H9 (cell line): ENCODE data around the gene METTL16. TPM values are rescaled to one million over a fixed set of nuclear protein-coding genes. Genes with fewer than 3 reads are reported as not detected.

Experiments
- DNase-seq: peaks from one replicate; pipeline ENCODE4 v3.0.0-alpha.2; 2017
- H2AFZ ChIP-seq: one replicate; pipeline ENCODE4 v1.6.1; 2013; ENCODE audit warnings: mild to moderate bottlenecking, low read length, control low read depth, moderate library complexity
- H2AK5ac ChIP-seq: 2 replicates; pipeline ENCODE4 v1.6.1; 2013; ENCODE audit warnings: low read length, control low read depth, mixed read lengths; ENCODE audit not compliant: insufficient read length
- H2BK120ac ChIP-seq: one replicate; pipeline ENCODE4 v1.6.1; 2013; ENCODE audit warnings: low read depth, mild to moderate bottlenecking, low read length, control low read depth, inconsistent platforms; ENCODE audit not compliant: poor library complexity, severe bottlenecking
- H2BK12ac ChIP-seq: 2 replicates; pipeline ENCODE4 v1.6.1; 2013; ENCODE audit warnings: low read length, control low read depth, mixed read lengths, low read depth; ENCODE audit not compliant: insufficient read length
- H2BK15ac ChIP-seq: 2 replicates; pipeline ENCODE4 v1.6.1; 2013; ENCODE audit warnings: low read depth, low read length, control low read depth
- H2BK20ac ChIP-seq: one replicate; pipeline ENCODE4 v1.6.1; 2013; ENCODE audit warnings: low read depth, mild to moderate bottlenecking, low read length, control low read depth, inconsistent platforms; ENCODE audit not compliant: poor library complexity, severe bottlenecking
- H2BK5ac ChIP-seq: 2 replicates; pipeline ENCODE4 v1.6.1; 2013; ENCODE audit warnings: low read length, control low read depth, mixed read lengths; ENCODE audit not compliant: insufficient read length
- H3K14ac ChIP-seq: 2 replicates; pipeline ENCODE4 v1.6.1; 2013; ENCODE audit warnings: low read length, control low read depth; ENCODE audit not compliant: insufficient read depth
- H3K18ac ChIP-seq: 2 replicates; pipeline ENCODE4 v1.6.1; 2013; ENCODE audit warnings: low read depth, mild to moderate bottlenecking, mixed read lengths, low read length, control low read depth; ENCODE audit not compliant: insufficient read length
- H3K23ac ChIP-seq: 2 replicates; pipeline ENCODE4 v1.6.1; 2013; ENCODE audit warnings: low read length, control low read depth, mixed read lengths, low read depth; ENCODE audit not compliant: insufficient read length
- H3K23me2 ChIP-seq: 2 replicates; pipeline ENCODE4 v1.6.1; 2013; ENCODE audit warnings: low read depth, mild to moderate bottlenecking, mixed read lengths, low read length, control low read depth; ENCODE audit not compliant: insufficient read length, poor library complexity, severe bottlenecking
- H3K27ac ChIP-seq: 2 replicates; pipeline ENCODE4 v1.5.1; 2013; ENCODE audit warnings: low read length, control low read depth, mixed read lengths, low read depth; ENCODE audit not compliant: insufficient read length
- H3K27me3 ChIP-seq: 2 replicates; pipeline ENCODE4 v1.6.1; 2013; ENCODE audit warnings: low read length, control low read depth, inconsistent platforms; ENCODE audit not compliant: insufficient read depth
- H3K4ac ChIP-seq: 2 replicates; pipeline ENCODE4 v1.6.1; 2013; ENCODE audit warnings: low read depth, mild to moderate bottlenecking, control low read depth, inconsistent platforms, low read length, moderate library complexity
- H3K4me1 ChIP-seq: 2 replicates; pipeline ENCODE4 v1.6.1; 2013; ENCODE audit warnings: low read length, control low read depth, inconsistent platforms; ENCODE audit not compliant: insufficient read depth
- H3K4me2 ChIP-seq: 2 replicates; pipeline ENCODE4 v1.6.1; 2013; ENCODE audit warnings: low read length, control low read depth, mixed read lengths; ENCODE audit not compliant: insufficient read length, insufficient read depth
- H3K56ac ChIP-seq: 2 replicates; pipeline ENCODE4 v1.6.1; 2013; ENCODE audit warnings: low read depth, mild to moderate bottlenecking, mixed read lengths, low read length, control low read depth; ENCODE audit not compliant: insufficient read length
- H3K79me1 ChIP-seq: 2 replicates; pipeline ENCODE4 v1.6.1; 2013; ENCODE audit warnings: low read depth, mild to moderate bottlenecking, moderate library complexity, low read length, control low read depth, inconsistent platforms; ENCODE audit not compliant: insufficient read depth, poor library complexity, severe bottlenecking
- H3K79me2 ChIP-seq: 2 replicates; pipeline ENCODE4 v1.6.1; 2013; ENCODE audit warnings: low read length, control low read depth, inconsistent platforms; ENCODE audit not compliant: insufficient read depth
- H3K9ac ChIP-seq: 2 replicates; pipeline ENCODE4 v1.6.1; 2013; ENCODE audit warnings: low read length, control low read depth, mixed read lengths; ENCODE audit not compliant: insufficient read length; ENCODE audit errors: extremely low read depth
- H3K9me3 ChIP-seq: one replicate; pipeline ENCODE4 v1.6.1; 2013; ENCODE audit warnings: low read depth, low read length, inconsistent platforms; ENCODE audit not compliant: control insufficient read depth
- H3T11ph ChIP-seq: one replicate; pipeline ENCODE4 v1.6.1; 2013; ENCODE audit warnings: mild to moderate bottlenecking, low read length, control low read depth, inconsistent platforms
- H4K20me1 ChIP-seq: one replicate; pipeline ENCODE4 v1.6.1; 2013; ENCODE audit not compliant: control insufficient read depth, insufficient read length, insufficient read depth
- H4K5ac ChIP-seq: 2 replicates; pipeline ENCODE4 v1.6.1; 2013; ENCODE audit warnings: low read depth, mild to moderate bottlenecking, mixed read lengths, low read length, control low read depth; ENCODE audit not compliant: insufficient read length
- H4K8ac ChIP-seq: replicated peaks from 2 replicates; pipeline ENCODE4 v1.6.1; 2013; ENCODE audit warnings: low read length, control low read depth, mixed read lengths, low read depth; ENCODE audit not compliant: insufficient read length
- H4K91ac ChIP-seq: 2 replicates; pipeline ENCODE4 v1.6.1; 2013; ENCODE audit warnings: low read depth, mild to moderate bottlenecking, moderate library complexity, mixed read lengths, low read length, control low read depth; ENCODE audit not compliant: insufficient read length
- H3K27ac Mint-ChIP-seq, 3 experiments: 2 replicates in 2 of 3; 3 replicates in 1 of 3; pipeline ENCODE4 v1.8.0; 2020 to 2021; ENCODE audit warnings: mixed read lengths in 3 of 3, mild to moderate bottlenecking in 1 of 3, moderate library complexity in 1 of 3
- H3K27me3 Mint-ChIP-seq: 2 replicates; pipeline ENCODE4 v1.8.0; 2021; ENCODE audit warnings: low read depth, mild to moderate bottlenecking, moderate library complexity, mixed read lengths
- H3K36me3 Mint-ChIP-seq, 3 experiments: 2 replicates in 2 of 3; 3 replicates in 1 of 3; pipeline ENCODE4 v1.8.0; 2020 to 2021; ENCODE audit warnings: low read depth in 3 of 3, mixed read lengths in 3 of 3; ENCODE audit not compliant: insufficient read depth in 1 of 3
- H3K4me1 Mint-ChIP-seq, 2 experiments: 2 replicates each; pipeline ENCODE4 v1.8.0; 2020; ENCODE audit warnings: mixed read lengths in 2 of 2
- H3K4me3 Mint-ChIP-seq, 2 experiments: 2 replicates in 1 of 2; 3 replicates in 1 of 2; pipeline ENCODE4 v1.8.0; 2020 to 2021; ENCODE audit warnings: mild to moderate bottlenecking in 2 of 2, mixed read lengths in 2 of 2, moderate library complexity in 1 of 2
- H3K9me3 Mint-ChIP-seq, 2 experiments: 2 replicates in 1 of 2; 3 replicates in 1 of 2; pipeline ENCODE4 v1.8.0; 2020; ENCODE audit warnings: mild to moderate bottlenecking in 2 of 2, mixed read lengths in 2 of 2, moderate library complexity in 1 of 2
- CTCF ChIP-seq: fragments of 200-600 bp; sonication (generic); conservative IDR thresholded peaks from 3 replicates; pipeline ENCODE4 v1.8.0; 2021; ENCODE audit warnings: antibody characterized with exemption, mild to moderate bottlenecking
- WGBS: extraction: QIAGEN DNeasy Blood & Tissue Kit; methylation state at CpG from one replicate; pipeline ENCODE4 v1.1.7; 2013; ENCODE audit warnings: missing lambda C conversion rate, low lambda C conversion rate, mixed read lengths; ENCODE audit not compliant: insufficient read length; ENCODE audit errors: extremely low coverage; 5-methylcytosine and 5-hydroxymethylcytosine counted together
- total RNA-seq: library from RNA; stranded (reverse); gene quantifications from 2 replicates; pipeline ENCODE4 v1.2.1, GENCODE V29; 2021

The METTL16 gene
- total RNA-seq, 1 experiment from 2014 or later: 55.4 TPM

- Histone ChIP-seq H2BK12ac (no peak overlapping the region), H4K8ac (no peak overlapping the region), H3K4ac (no peak overlapping the region), H3K4me1 (no peaks in the 10 kb centered on the region; the same call in 1 of the 2 replicates), H4K91ac (no peak overlapping the region), H2BK120ac (no peak overlapping the region), H2AFZ (no peak overlapping the region), H3K9me3 (no peaks in the 10 kb centered on the region), H2AK5ac (no peak overlapping the region), H4K20me1 (no peaks in the 10 kb centered on the region), H3T11ph (no peak overlapping the region), H3K14ac (no peak overlapping the region), H2BK5ac (no peak overlapping the region), H4K5ac (no peak overlapping the region), H3K56ac (no peak overlapping the region), H3K79me2 (no peaks in the 10 kb centered on the region), H3K27me3 (no peaks in the 10 kb centered on the region), H2BK15ac (no peak overlapping the region), H2BK20ac (no peak overlapping the region), H3K9ac (no peak overlapping the region), H3K23me2 (peaks cover 4% of the 10 kb centered on the region), H3K18ac (no peak overlapping the region), H3K27ac (no peak overlapping the region), H3K23ac (no peak overlapping the region), H3K79me1 (no peaks in the 10 kb centered on the region), H3K4me2 (peak overlapping the region; percentile 76)
- Mint-ChIP-seq H3K9me3 (no peaks in the 10 kb centered on the region; a peak in 2 of 5 replicates), H3K4me3 (peak overlapping the region; percentile 68 to 93), H3K4me1 (peaks cover 30 to 47% of the 10 kb centered on the region in 2 experiments), H3K36me3 (peaks cover 5 to 31% (median 26%) of the 10 kb centered on the region in 3 experiments; a peak in 6 of 7 replicates), H3K27ac (peak overlapping the region in 1 of 3 experiments; percentile 81; a peak in 3 of 7 replicates), H3K27me3 (no peaks in the 10 kb centered on the region)
- DNase-seq: no peak
- no peak for TF ChIP-seq CTCF
- no CpG with 5 or more reads among the region's 18 CpGs for WGBS
These were observed 120.0 kb downstream of the METTL16 start for GRCh38 chr17:2391597-2392251.
